ENCODE measurements around the gene TFF1.

Gene TFF1

GRCh38 chr21:42365770-42366169, 565 bp downstream of the TFF1 start:
- H3K9me2 ChIP-seq (replicated peaks; ENCODE audit: low read depth, low read length), result no peaks in the 10 kb centered on the region
- no peak overlapping the region for H3K9ac ChIP-seq (ENCODE audit: low read depth, low read length, poor library complexity, severe bottlenecking)
- no peaks in the 10 kb centered on the region for H3K27me3 ChIP-seq (ENCODE audit: insufficient read depth, low read length, poor library complexity, severe bottlenecking)
- no peaks in the 10 kb centered on the region for H3F3A ChIP-seq (ENCODE audit: low read depth)
- no peak overlapping the region for H3K4me2 ChIP-seq (ENCODE audit: low read depth, low read length, poor library complexity, severe bottlenecking)
- no peaks in the 10 kb centered on the region for H3K79me2 ChIP-seq (ENCODE audit: insufficient read depth, low read length)
- no peaks in the 10 kb centered on the region for H4K20me1 ChIP-seq (ENCODE audit: insufficient read depth, low read length, poor library complexity, severe bottlenecking)
- no peak for TF ChIP-seq EZH2phosphoT487 (IDR thresholded peaks at IDR 0.05; ENCODE audit: borderline replicate concordance)
- TF ChIP-seq CTCF (conservative IDR thresholded peaks at IDR 0.05; ENCODE audit: low read length), result no peak
- no peak overlapping the region for H3K4me3 ChIP-seq (ENCODE audit: low read length, poor library complexity, severe bottlenecking)
- H3K9me3 ChIP-seq (ENCODE audit: insufficient read depth, low read depth, low read length), result no peaks in the 10 kb centered on the region
- H2AFZ ChIP-seq (ENCODE audit: low read length), result no peak overlapping the region
- H3K36me3 ChIP-seq (ENCODE audit: insufficient read depth, low read length), result no peaks in the 10 kb centered on the region
- peaks cover 25% of the 10 kb centered on the region for H3K4me1 ChIP-seq (ENCODE audit: insufficient read depth, low read length, poor library complexity, severe bottlenecking)

GRCh38 chr21:42364304-42364865, 1.9 kb downstream of the TFF1 start:
- no peaks in the 10 kb centered on the region for H3K9me3 ChIP-seq (ENCODE audit: insufficient read depth, low read depth, low read length)
- no peaks in the 10 kb centered on the region for H4K20me1 ChIP-seq (ENCODE audit: insufficient read depth, low read length, poor library complexity, severe bottlenecking)
- no peak overlapping the region for H2AFZ ChIP-seq (ENCODE audit: low read length)
- H3K4me2 ChIP-seq (ENCODE audit: low read depth, low read length, poor library complexity, severe bottlenecking), result no peak overlapping the region
- no peaks in the 10 kb centered on the region for H3K36me3 ChIP-seq (ENCODE audit: insufficient read depth, low read length)
- H3K27me3 ChIP-seq (ENCODE audit: insufficient read depth, low read length, poor library complexity, severe bottlenecking), result no peaks in the 10 kb centered on the region
- H3K9me2 ChIP-seq (replicated peaks; ENCODE audit: low read depth, low read length), result no peaks in the 10 kb centered on the region
- no peak overlapping the region for H3K9ac ChIP-seq (ENCODE audit: low read depth, low read length, poor library complexity, severe bottlenecking)
- no peaks in the 10 kb centered on the region for H3K79me2 ChIP-seq (ENCODE audit: insufficient read depth, low read length)
- TF ChIP-seq CTCF (conservative IDR thresholded peaks at IDR 0.05; ENCODE audit: low read length) (no peak), EZH2phosphoT487 (IDR thresholded peaks at IDR 0.05; ENCODE audit: borderline replicate concordance) (no peak)
- H3K4me1 ChIP-seq (ENCODE audit: insufficient read depth, low read length, poor library complexity, severe bottlenecking), result peaks cover 22% of the 10 kb centered on the region
- H3F3A ChIP-seq (ENCODE audit: low read depth), result no peaks in the 10 kb centered on the region
- H3K4me3 ChIP-seq (ENCODE audit: low read length, poor library complexity, severe bottlenecking), result no peak overlapping the region

GRCh38 chr21:42363312-42363711, 3.0 kb downstream of the TFF1 start:
- H3K36me3 ChIP-seq (ENCODE audit: insufficient read depth, low read length), result no peaks in the 10 kb centered on the region
- TF ChIP-seq EZH2phosphoT487 (IDR thresholded peaks at IDR 0.05; ENCODE audit: borderline replicate concordance) (no peak), CTCF (conservative IDR thresholded peaks at IDR 0.05; ENCODE audit: low read length) (no peak)
- no peaks in the 10 kb centered on the region for H3K27me3 ChIP-seq (ENCODE audit: insufficient read depth, low read length, poor library complexity, severe bottlenecking)
- no peaks in the 10 kb centered on the region for H4K20me1 ChIP-seq (ENCODE audit: insufficient read depth, low read length, poor library complexity, severe bottlenecking)
- no peak overlapping the region for H3K9ac ChIP-seq (ENCODE audit: low read depth, low read length, poor library complexity, severe bottlenecking)
- no peak overlapping the region for H3K4me3 ChIP-seq (ENCODE audit: low read length, poor library complexity, severe bottlenecking)
- no peaks in the 10 kb centered on the region for H3F3A ChIP-seq (ENCODE audit: low read depth)
- H3K79me2 ChIP-seq (ENCODE audit: insufficient read depth, low read length), result no peaks in the 10 kb centered on the region
- no peak overlapping the region for H2AFZ ChIP-seq (ENCODE audit: low read length)
- no peak overlapping the region for H3K4me2 ChIP-seq (ENCODE audit: low read depth, low read length, poor library complexity, severe bottlenecking)
- H3K9me3 ChIP-seq (ENCODE audit: insufficient read depth, low read depth, low read length), result no peaks in the 10 kb centered on the region
- H3K9me2 ChIP-seq (replicated peaks; ENCODE audit: low read depth, low read length), result no peaks in the 10 kb centered on the region
- H3K4me1 ChIP-seq (ENCODE audit: insufficient read depth, low read length, poor library complexity, severe bottlenecking), result peaks cover 22% of the 10 kb centered on the region

Data from Loucy (cell line).